Uterus (tissue), 4 donors: ENCODE results near the gene F2RL2. TPM values are rescaled to one million over a fixed set of nuclear protein-coding genes. Genes with fewer than 3 reads are reported as not detected.
A peak's percentile ranks its signal among the peaks of the same experiment; 100 is the strongest.

Experiments
- DNase-seq, 2 donors: peaks; one replicate each; pipeline ENCODE4 v3.0.0-alpha.2; 2019 to 2020
- H3K27ac ChIP-seq, 2 donors: fragments of 200-600 bp; sonication (generic); 1 replicate in 1 of 2; 2 replicates in 1 of 2; pipeline ENCODE4 v1.5.1; 2016 to 2018
- H3K27me3 ChIP-seq, 2 donors: fragments of 200-600 bp; sonication (generic); one replicate each; pipeline ENCODE4 v1.5.1; 2018 to 2019; ENCODE audit warnings: control low read depth in 1 of 2
- H3K36me3 ChIP-seq, 2 donors: fragments of 200-600 bp; sonication (generic); one replicate each; pipeline ENCODE4 v1.5.1; 2019; ENCODE audit warnings: control low read depth in 1 of 2
- H3K4me1 ChIP-seq, 2 donors: fragments of 200-600 bp; sonication (generic); one replicate each; pipeline ENCODE4 v1.5.1; 2018 to 2019; ENCODE audit warnings: control low read depth in 1 of 2
- H3K4me3 ChIP-seq, 2 donors: fragments of 200-600 bp; sonication (generic); 1 replicate in 1 of 2; 2 replicates in 1 of 2; pipeline ENCODE4 v1.5.1; 2018 to 2019; ENCODE audit warnings: mild to moderate bottlenecking in 1 of 2
- H3K9me3 ChIP-seq, 2 donors: fragments of 200-600 bp; sonication (generic); one replicate each; pipeline ENCODE4 v1.5.1; 2019; ENCODE audit warnings: control low read depth in 1 of 2
- POLR2A ChIP-seq, 2 donors: fragments of 450-650 bp; IDR thresholded peaks; one replicate each; pipeline ENCODE4 v1.6.1; 2016; ENCODE audit warnings: antibody characterized with exemption in 2 of 2, mild to moderate bottlenecking in 1 of 2, moderate library complexity in 1 of 2
- intact Hi-C: fragments of 100-400 bp; cut with DNase I; formaldehyde crosslinking; loops from one replicate; pipeline ENCODE4 v1.15.1; 2023; ENCODE audit warnings: low total_unique reads
- total RNA-seq, 4 donors: library from RNA; depleted of rRNA in 3 of 4; stranded (reverse); fragments of >200 nt in 3 of 4; gene quantifications; one replicate each; pipeline versions ENCODE4 v1.1.0 to v1.2.4, GENCODE V29; 2014 to 2023
- TF ChIP-seq, protein P1 (sequence below), 4 experiments: fragments of 200-600 bp in 2 of 4; fragments of 450-650 bp in 2 of 4; sonication (generic) in 2 of 4; IDR thresholded peaks; one replicate each; pipeline ENCODE4 v1.5.1; 2016 to 2019; ENCODE audit warnings: antibody characterized with exemption in 4 of 4, mild to moderate bottlenecking in 2 of 4, moderate library complexity in 1 of 4
- donor health status: DM: yes; HTN: yes; CAD: no.

Gene F2RL2
- total RNA-seq, 4 donors from 2014 or later = 0.26 to 1.5 (median 1.2) TPM

DNA sequence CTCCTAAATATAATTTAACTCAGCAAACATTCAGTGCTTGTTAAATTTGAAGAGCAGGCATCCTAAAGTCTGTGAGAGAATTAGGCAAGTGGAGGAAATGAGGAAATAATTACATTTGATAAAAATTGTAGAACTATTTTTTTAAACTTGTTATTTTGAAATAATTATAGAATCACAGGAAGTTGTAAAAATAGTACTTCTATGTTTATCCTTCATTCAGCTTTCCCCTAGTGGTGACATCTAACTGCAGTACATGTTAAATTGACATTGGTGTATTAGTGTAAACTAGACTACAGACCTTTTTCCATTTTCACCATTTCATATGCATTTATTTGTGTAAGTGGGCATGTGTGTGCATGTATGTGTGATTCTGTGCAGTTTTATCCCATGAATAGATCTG is 51.6 kb downstream of the F2RL2 start:
- Histone ChIP-seq H3K27ac (no peak overlapping the region), H3K9me3 (no peaks in the 10 kb centered on the region), H3K27me3 (no peaks in the 10 kb centered on the region), H3K4me3 (no peak overlapping the region), H3K4me1 (no peaks in the 10 kb centered on the region), H3K36me3 (no peaks in the 10 kb centered on the region)
- intact Hi-C loops = no loop called here
- no peak for DNase-seq
- TF ChIP-seq, protein P1, sequence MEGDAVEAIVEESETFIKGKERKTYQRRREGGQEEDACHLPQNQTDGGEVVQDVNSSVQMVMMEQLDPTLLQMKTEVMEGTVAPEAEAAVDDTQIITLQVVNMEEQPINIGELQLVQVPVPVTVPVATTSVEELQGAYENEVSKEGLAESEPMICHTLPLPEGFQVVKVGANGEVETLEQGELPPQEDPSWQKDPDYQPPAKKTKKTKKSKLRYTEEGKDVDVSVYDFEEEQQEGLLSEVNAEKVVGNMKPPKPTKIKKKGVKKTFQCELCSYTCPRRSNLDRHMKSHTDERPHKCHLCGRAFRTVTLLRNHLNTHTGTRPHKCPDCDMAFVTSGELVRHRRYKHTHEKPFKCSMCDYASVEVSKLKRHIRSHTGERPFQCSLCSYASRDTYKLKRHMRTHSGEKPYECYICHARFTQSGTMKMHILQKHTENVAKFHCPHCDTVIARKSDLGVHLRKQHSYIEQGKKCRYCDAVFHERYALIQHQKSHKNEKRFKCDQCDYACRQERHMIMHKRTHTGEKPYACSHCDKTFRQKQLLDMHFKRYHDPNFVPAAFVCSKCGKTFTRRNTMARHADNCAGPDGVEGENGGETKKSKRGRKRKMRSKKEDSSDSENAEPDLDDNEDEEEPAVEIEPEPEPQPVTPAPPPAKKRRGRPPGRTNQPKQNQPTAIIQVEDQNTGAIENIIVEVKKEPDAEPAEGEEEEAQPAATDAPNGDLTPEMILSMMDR (IDR thresholded peaks at IDR 0.05) = peak in 1 of 4 experiments; percentile 5
- TF ChIP-seq POLR2A (IDR thresholded peaks at IDR 0.05) = no peak

DNA sequence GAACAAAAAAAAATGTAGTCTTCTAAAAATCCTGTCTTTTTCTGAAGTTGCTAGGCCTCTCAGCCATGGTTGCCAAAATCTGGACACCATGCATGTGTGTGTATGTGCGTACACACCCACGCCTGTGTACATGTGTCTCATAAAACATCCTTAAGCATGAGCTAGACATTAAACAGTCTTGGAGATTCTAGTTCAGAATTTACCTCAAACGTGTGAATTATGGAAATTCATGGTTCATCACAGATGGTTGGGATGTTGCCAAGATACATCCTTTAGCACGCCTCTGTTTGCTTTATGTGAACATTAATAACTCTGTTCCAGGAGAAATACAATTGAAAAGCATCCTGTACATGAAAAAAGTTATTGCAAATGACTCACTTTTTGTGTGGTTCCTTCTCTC is 53.0 kb downstream of the F2RL2 start:
- Histone ChIP-seq H3K36me3 (no peaks in the 10 kb centered on the region), H3K4me3 (no peak overlapping the region), H3K27ac (no peak overlapping the region), H3K27me3 (no peaks in the 10 kb centered on the region), H3K4me1 (no peaks in the 10 kb centered on the region), H3K9me3 (no peaks in the 10 kb centered on the region)
- no peak for DNase-seq
- intact Hi-C loops = no loop called here
- TF ChIP-seq, protein P1 (IDR thresholded peaks at IDR 0.05) = no peak
- no peak for TF ChIP-seq POLR2A (IDR thresholded peaks at IDR 0.05)

Other genes with a start within 250 kb of the F2RL2 start
- gene IQGAP2, start 220.1 kb downstream of the F2RL2 start, total RNA-seq = 10 to 100 TPM in 1 of 4 donors, 1 to 10 TPM in 3; 7.1 to 49.2 (median 9.4) TPM
- 10 to 100 TPM in 3 of 4 donors, 1 to 10 TPM in 1; 9.4 to 38.7 (median 16.7) TPM for gene F2R, start 92.7 kb upstream of the F2RL2 start, total RNA-seq
- gene F2RL1, start 195.6 kb upstream of the F2RL2 start, total RNA-seq = 1 to 10 TPM in 2 of 4 donors, under 1 TPM in 1, not detected in 1; 0.24 to 3.3 (median 2.1) TPM
- gene S100Z, start 226.6 kb upstream of the F2RL2 start, total RNA-seq = under 1 TPM in 1 of 4 donors, not detected in 3; 0.35 TPM